ENCODE measurements around the gene NGFR. TPM values are rescaled to one million over a fixed set of nuclear protein-coding genes. Genes with fewer than 3 reads are reported as not detected.

Gene NGFR
- total RNA-seq, 1 experiment from 2014 or later: not detected

DNA sequence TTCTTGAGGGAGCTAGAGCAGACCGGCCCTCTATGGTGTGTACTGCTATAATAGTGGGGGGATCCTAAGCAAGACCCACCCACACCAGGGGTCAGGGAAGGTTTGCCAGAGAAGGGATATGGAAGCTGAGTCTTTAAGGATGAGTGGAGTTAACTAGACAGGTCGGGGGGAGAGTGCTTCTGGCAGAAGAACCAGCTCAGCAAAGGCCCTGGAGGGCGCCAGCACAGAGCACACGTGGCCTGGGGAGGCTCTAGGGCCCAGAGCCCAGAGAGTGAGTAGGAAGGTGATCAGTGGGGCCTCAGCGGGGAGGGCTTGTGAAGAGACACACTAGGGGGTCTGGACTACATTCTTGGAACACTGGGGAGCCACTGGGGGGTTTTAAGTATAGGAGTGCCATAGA lies 21.1 kb downstream of the NGFR start:
- Histone ChIP-seq H3K9me2 (replicated peaks; ENCODE audit: low read length) (no peaks in the 10 kb centered on the region), H3F3A (ENCODE audit: low read length, unreplicated experiment) (no peaks in the 10 kb centered on the region), H3K9me3 (ENCODE audit: low read length) (no peaks in the 10 kb centered on the region), H3K27ac (ENCODE audit: low read length) (no peak overlapping the region), H2AFZ (ENCODE audit: low read length) (no peak overlapping the region), H3K36me3 (ENCODE audit: low read depth, low read length) (no peaks in the 10 kb centered on the region), H3K27me3 (ENCODE audit: low read length) (no peaks in the 10 kb centered on the region; the same call in 1 of the 2 replicates), H3K4me3 (ENCODE audit: low read length) (no peak overlapping the region), H3K4me2 (ENCODE audit: low read length) (no peak overlapping the region), H3K4me1 (ENCODE audit: insufficient read depth, low read length) (peaks cover 3% of the 10 kb centered on the region; the same call in 1 of the 2 replicates), H3K9ac (ENCODE audit: low read length) (no peak overlapping the region), H3K79me2 (ENCODE audit: low read length) (no peaks in the 10 kb centered on the region), H4K20me1 (ENCODE audit: low read length) (no peaks in the 10 kb centered on the region)
- no TSS peak for BruUV-seq (replicated peaks)
- DNase-seq (no peak), ATAC-seq (no peak)
- intact Hi-C loops (cut with micrococcal nuclease): no loop called here
- ChIA-PET CTCF (no interaction called here), POLR2A (ENCODE audit: unreplicated experiment) (no interaction called here)
- TF ChIP-seq EZH2 (IDR thresholded peaks at IDR 0.05; ENCODE audit: low read length, unreplicated experiment): no peak
- no peak for TF ChIP-seq EZH2phosphoT487 (IDR thresholded peaks at IDR 0.05; ENCODE audit: borderline replicate concordance, low read length)
- no peak for TF ChIP-seq CTCF (conservative IDR thresholded peaks at IDR 0.05; ENCODE audit: low read depth, low read length)

DNA sequence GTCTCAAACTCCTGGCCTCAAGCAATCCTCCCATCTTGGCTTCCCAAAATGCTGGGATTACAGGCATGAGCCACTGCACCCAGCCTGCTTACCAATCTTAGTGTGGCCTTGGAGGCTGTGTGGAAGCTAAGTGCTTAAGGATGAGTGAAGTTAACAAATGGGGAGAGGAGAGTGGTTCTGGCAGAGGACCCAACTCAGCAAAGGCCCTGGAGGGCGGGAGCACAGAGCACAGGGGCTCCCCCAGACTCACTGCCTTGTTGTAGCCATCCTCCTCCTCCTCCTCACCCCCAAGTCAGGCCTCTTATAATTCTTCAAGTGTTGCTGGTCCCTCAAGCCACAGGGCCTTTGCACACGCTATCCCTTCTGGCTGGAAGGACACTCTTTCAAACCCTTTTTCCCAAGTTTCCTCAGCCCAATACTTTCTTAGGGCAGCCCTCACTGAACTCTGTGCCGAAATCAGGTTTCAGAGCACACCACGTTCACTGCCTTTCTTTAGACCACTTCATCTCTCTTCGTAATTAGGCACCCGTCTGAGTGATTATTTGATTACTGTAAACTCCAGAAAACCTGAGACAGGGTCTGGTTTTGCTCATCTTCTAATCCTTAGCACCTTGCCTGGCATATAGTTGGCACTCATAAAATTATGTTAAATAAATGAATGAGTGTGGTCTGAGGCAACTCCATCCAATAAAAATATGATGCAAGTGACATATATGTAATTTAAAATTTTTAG lies 23.4 kb downstream of the NGFR start:
- Histone ChIP-seq H3K27ac (ENCODE audit: low read length) (no peak overlapping the region), H3K79me2 (ENCODE audit: low read length) (no peaks in the 10 kb centered on the region), H4K20me1 (ENCODE audit: low read length) (no peaks in the 10 kb centered on the region), H3K9me3 (ENCODE audit: low read length) (no peaks in the 10 kb centered on the region), H3K9me2 (replicated peaks; ENCODE audit: low read length) (no peaks in the 10 kb centered on the region), H3K4me3 (ENCODE audit: low read length) (no peak overlapping the region), H3K4me1 (ENCODE audit: insufficient read depth, low read length) (peaks cover 4% of the 10 kb centered on the region), H2AFZ (ENCODE audit: low read length) (no peak overlapping the region), H3K9ac (ENCODE audit: low read length) (no peak overlapping the region), H3K36me3 (ENCODE audit: low read depth, low read length) (no peaks in the 10 kb centered on the region), H3F3A (ENCODE audit: low read length, unreplicated experiment) (no peaks in the 10 kb centered on the region), H3K4me2 (ENCODE audit: low read length) (no peak overlapping the region), H3K27me3 (ENCODE audit: low read length) (no peaks in the 10 kb centered on the region; the same call in 1 of the 2 replicates)
- DNase-seq (no peak), ATAC-seq (no peak)
- intact Hi-C loops (cut with micrococcal nuclease): no loop called here
- POLR2A ChIA-PET (ENCODE audit: unreplicated experiment): no interaction called here
- BruUV-seq (replicated peaks): no TSS peak
- CTCF ChIA-PET: no interaction called here
- TF ChIP-seq EZH2 (IDR thresholded peaks at IDR 0.05; ENCODE audit: low read length, unreplicated experiment): no peak
- no peak for TF ChIP-seq CTCF (conservative IDR thresholded peaks at IDR 0.05; ENCODE audit: low read depth, low read length)
- no peak for TF ChIP-seq EZH2phosphoT487 (IDR thresholded peaks at IDR 0.05; ENCODE audit: borderline replicate concordance, low read length)

- intact Hi-C loops (cut with micrococcal nuclease): no loop called here
- no peak for TF ChIP-seq CTCF (conservative IDR thresholded peaks at IDR 0.05; ENCODE audit: low read depth, low read length)
- no peak for TF ChIP-seq EZH2phosphoT487 (IDR thresholded peaks at IDR 0.05; ENCODE audit: borderline replicate concordance, low read length)
- TF ChIP-seq EZH2 (IDR thresholded peaks at IDR 0.05; ENCODE audit: low read length, unreplicated experiment): no peak
Measured at GRCh38 chr17:49519781-49520180, 24.7 kb downstream of the NGFR start.

More at GRCh38 chr17:49519781-49520180, 24.7 kb downstream of the NGFR start:
- Histone ChIP-seq H2AFZ (ENCODE audit: low read length) (no peak overlapping the region), H4K20me1 (ENCODE audit: low read length) (no peaks in the 10 kb centered on the region), H3K9me3 (ENCODE audit: low read length) (no peaks in the 10 kb centered on the region), H3K9me2 (replicated peaks; ENCODE audit: low read length) (no peaks in the 10 kb centered on the region), H3K4me2 (ENCODE audit: low read length) (no peak overlapping the region), H3K4me3 (ENCODE audit: low read length) (no peak overlapping the region), H3K27me3 (ENCODE audit: low read length) (no peaks in the 10 kb centered on the region; the same call in 1 of the 2 replicates), H3K36me3 (ENCODE audit: low read depth, low read length) (no peaks in the 10 kb centered on the region), H3K4me1 (ENCODE audit: insufficient read depth, low read length) (peaks cover 9% of the 10 kb centered on the region), H3K9ac (ENCODE audit: low read length) (no peak overlapping the region), H3K79me2 (ENCODE audit: low read length) (no peaks in the 10 kb centered on the region), H3F3A (ENCODE audit: low read length, unreplicated experiment) (no peaks in the 10 kb centered on the region), H3K27ac (ENCODE audit: low read length) (no peak overlapping the region)
- ChIA-PET POLR2A (ENCODE audit: unreplicated experiment) (no interaction called here), CTCF (no interaction called here)
- no TSS peak for BruUV-seq (replicated peaks)
- no peak for ATAC-seq
- DNase-seq: no peak
